Upper lobe of left lung (tissue), 4 donors: ENCODE results near the gene CRELD2.

ENCODE experiments used
- CTCF ChIP-seq, 6 experiments: fragments of 450-650 bp in 4 of 6; fragments of 200-600 bp in 2 of 6; sonication (generic) in 2 of 6; IDR thresholded peaks; one replicate each; pipeline ENCODE4 v1.5.1; 2016 to 2019; ENCODE audit warnings: antibody characterized with exemption in 6 of 6
- EP300 ChIP-seq, 4 donors: sonication (generic); formaldehyde crosslinking; IDR thresholded peaks; one replicate each; pipeline ENCODE4 v1.5.1; 2017; ENCODE audit warnings: antibody characterized with exemption in 4 of 4, control low read depth in 2 of 4
- POLR2A ChIP-seq, 4 donors: fragments of 450-650 bp; IDR thresholded peaks; one replicate each; pipeline ENCODE4 v1.5.1; 2016 to 2017; ENCODE audit warnings: antibody characterized with exemption in 4 of 4, mild to moderate bottlenecking in 2 of 4
- POLR2AphosphoS5 ChIP-seq, 2 donors: sonication (generic); formaldehyde crosslinking; IDR thresholded peaks; one replicate each; pipeline ENCODE4 v1.5.1; 2017; ENCODE audit warnings: antibody characterized with exemption in 2 of 2

- TF ChIP-seq CTCF (IDR thresholded peaks at IDR 0.05) (no peak), POLR2AphosphoS5 (IDR thresholded peaks at IDR 0.05) (no peak), POLR2A (IDR thresholded peaks at IDR 0.05) (no peak), EP300 (IDR thresholded peaks at IDR 0.05) (no peak)
Measured at GRCh38 chr22:49928185-49928495, 9.7 kb downstream of the CRELD2 start.
